Gastroesophageal sphincter (tissue), 3 donors: ENCODE data around the gene RXRA.

Source experiments
- POLR2A ChIP-seq, 2 donors: fragments of 450-650 bp; IDR thresholded peaks; one replicate each; pipeline ENCODE4 v1.6.1; 2017; ENCODE audit warnings: antibody characterized with exemption in 2 of 2, mild to moderate bottlenecking in 2 of 2, moderate library complexity in 1 of 2
- TF ChIP-seq, protein P1 (sequence below), 4 experiments: fragments of 200-600 bp in 2 of 4; fragments of 450-650 bp in 2 of 4; sonication (generic) in 1 of 4; IDR thresholded peaks; one replicate each; pipeline ENCODE4 v1.5.1; 2017 to 2019; ENCODE audit warnings: antibody characterized with exemption in 4 of 4, mild to moderate bottlenecking in 2 of 4, moderate library complexity in 2 of 4

DNA sequence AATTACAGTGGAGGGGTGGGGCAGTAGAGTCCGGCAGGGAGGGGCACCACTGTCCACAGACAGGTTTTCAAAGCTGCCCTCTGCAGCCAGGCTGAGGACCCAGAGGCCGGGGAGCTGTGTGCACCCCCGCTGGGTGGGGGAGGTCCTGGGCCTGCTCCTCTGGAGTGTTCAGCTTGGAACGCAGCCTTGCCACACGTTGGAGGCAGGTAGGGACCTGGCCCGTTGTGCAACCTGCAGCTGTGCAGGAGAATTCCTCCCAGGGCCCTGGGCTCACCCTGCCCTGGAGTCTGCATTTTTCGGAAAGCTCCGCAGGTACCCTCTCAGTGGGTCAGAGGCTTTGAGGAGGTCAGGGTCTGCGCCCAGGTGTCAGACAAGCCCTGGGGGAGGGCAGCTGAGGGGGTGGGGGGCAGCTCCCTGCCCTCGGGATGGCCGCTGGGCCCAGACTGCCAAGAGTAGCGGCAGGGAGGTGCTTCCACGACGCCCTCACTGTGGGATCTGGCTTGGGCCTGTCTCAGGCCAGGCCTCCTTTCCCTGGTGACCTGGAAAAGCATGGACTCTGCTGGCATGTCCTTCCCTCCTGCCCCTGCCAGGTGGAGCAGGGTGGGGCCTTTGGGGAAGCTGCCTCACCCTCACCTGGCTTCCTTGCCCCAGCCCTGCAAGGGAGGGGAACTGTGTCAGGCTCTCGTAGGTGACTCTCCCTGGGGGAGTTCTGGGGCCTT lies 29.5 kb downstream of the RXRA start:
- TF ChIP-seq POLR2A (IDR thresholded peaks at IDR 0.05): no peak
- TF ChIP-seq, protein P1, sequence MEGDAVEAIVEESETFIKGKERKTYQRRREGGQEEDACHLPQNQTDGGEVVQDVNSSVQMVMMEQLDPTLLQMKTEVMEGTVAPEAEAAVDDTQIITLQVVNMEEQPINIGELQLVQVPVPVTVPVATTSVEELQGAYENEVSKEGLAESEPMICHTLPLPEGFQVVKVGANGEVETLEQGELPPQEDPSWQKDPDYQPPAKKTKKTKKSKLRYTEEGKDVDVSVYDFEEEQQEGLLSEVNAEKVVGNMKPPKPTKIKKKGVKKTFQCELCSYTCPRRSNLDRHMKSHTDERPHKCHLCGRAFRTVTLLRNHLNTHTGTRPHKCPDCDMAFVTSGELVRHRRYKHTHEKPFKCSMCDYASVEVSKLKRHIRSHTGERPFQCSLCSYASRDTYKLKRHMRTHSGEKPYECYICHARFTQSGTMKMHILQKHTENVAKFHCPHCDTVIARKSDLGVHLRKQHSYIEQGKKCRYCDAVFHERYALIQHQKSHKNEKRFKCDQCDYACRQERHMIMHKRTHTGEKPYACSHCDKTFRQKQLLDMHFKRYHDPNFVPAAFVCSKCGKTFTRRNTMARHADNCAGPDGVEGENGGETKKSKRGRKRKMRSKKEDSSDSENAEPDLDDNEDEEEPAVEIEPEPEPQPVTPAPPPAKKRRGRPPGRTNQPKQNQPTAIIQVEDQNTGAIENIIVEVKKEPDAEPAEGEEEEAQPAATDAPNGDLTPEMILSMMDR (IDR thresholded peaks at IDR 0.05): no peak
